ENCODE results near the gene SLC25A47. TPM values are rescaled to one million over a fixed set of nuclear protein-coding genes. Genes with fewer than 3 reads are reported as not detected.

Gene SLC25A47
- total RNA-seq, 1 experiment from 2014 or later, result not detected

DNA sequence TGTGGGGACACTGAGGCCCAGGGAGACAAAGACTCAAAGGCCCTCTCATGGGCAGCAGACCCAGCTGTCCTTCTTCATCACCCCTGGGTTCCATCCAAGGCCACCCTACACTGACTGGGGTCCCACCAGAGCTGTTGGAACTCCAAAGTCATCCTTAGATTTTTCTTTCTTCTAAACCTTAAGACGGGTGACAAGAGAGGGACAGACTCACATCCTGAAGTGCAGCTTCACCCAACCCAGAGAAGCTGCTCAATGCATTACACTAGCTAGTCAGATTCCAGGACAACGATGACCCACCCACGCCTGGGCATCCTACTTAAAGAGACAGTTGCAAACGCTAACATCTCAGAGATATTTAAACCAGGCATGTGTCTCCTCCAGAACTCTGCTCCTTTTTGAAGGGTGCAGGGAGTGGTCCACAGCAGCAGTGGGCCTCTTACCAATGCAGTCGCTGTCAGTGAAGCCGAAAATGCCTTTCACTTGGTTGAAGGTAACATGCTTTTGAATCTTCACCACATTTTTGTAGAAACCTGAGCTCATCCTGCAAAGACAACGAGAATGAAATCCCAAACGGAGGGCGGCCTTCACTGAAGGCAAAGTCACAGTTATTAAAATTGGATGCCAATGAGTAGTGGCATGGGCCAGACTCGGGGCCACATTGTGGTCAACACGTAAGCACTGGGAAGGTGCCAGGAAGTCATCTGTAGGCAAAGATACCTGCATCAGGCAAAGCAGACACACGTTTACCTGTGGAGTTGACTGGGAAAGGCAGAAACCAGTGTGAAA is 23.4 kb downstream of the SLC25A47 start:
- H3K27me3 ChIP-seq (replicated peaks; ENCODE audit: control insufficient read depth, insufficient read depth, low read length), result no peaks in the 10 kb centered on the region
- H3K36me3 ChIP-seq (ENCODE audit: control insufficient read depth, insufficient read depth, low read length), result no peaks in the 10 kb centered on the region; the same call in 1 of the 2 replicates
- H3K4me1 Mint-ChIP-seq (ENCODE audit: low read depth, unreplicated experiment), result no peaks in the 10 kb centered on the region
- no peak overlapping the region for H3K27ac Mint-ChIP-seq (ENCODE audit: unreplicated experiment)
- BruUV-seq (replicated peaks), result no TSS peak
- no peak overlapping the region for H3K4me3 Mint-ChIP-seq (ENCODE audit: unreplicated experiment)
- CTCF ChIA-PET, result no interaction called here
- intact Hi-C loops (cut with micrococcal nuclease; ENCODE audit: unreplicated experiment), result no loop called here
- peaks cover 45% of the 10 kb centered on the region for H3K36me3 Mint-ChIP-seq (ENCODE audit: insufficient read depth, unreplicated experiment)
- no peak overlapping the region for H3K4me3 ChIP-seq (ENCODE audit: low read depth, low read length)
- H3K9me3 Mint-ChIP-seq (ENCODE audit: unreplicated experiment), result no peaks in the 10 kb centered on the region
- DNase-seq, result no peak
- no peak for TF ChIP-seq CTCF (IDR thresholded peaks at IDR 0.05; ENCODE audit: insufficient read depth in 1 of 2, low read depth in 1 of 2, low read length in 1 of 2, severe bottlenecking in 1 of 2, unreplicated experiment in 1 of 2)
- no peaks in the 10 kb centered on the region for H3K27me3 Mint-ChIP-seq (ENCODE audit: insufficient read depth, unreplicated experiment)
- no peaks in the 10 kb centered on the region for H3K9me3 ChIP-seq
- POLR2A ChIA-PET, result no interaction called here
- no peaks in the 10 kb centered on the region for H3K4me1 ChIP-seq

- Mint-ChIP-seq H3K4me3 (ENCODE audit: unreplicated experiment) (no peak overlapping the region), H3K4me1 (ENCODE audit: low read depth, unreplicated experiment) (no peaks in the 10 kb centered on the region), H3K27ac (ENCODE audit: unreplicated experiment) (no peak overlapping the region), H3K36me3 (ENCODE audit: insufficient read depth, unreplicated experiment) (peaks cover 42% of the 10 kb centered on the region), H3K27me3 (ENCODE audit: insufficient read depth, unreplicated experiment) (no peaks in the 10 kb centered on the region), H3K9me3 (ENCODE audit: unreplicated experiment) (no peaks in the 10 kb centered on the region)
- POLR2A ChIA-PET, result no interaction called here
- Histone ChIP-seq H3K27me3 (replicated peaks; ENCODE audit: control insufficient read depth, insufficient read depth, low read length) (no peaks in the 10 kb centered on the region), H3K9me3 (no peaks in the 10 kb centered on the region), H3K4me3 (ENCODE audit: low read depth, low read length) (no peak overlapping the region), H3K4me1 (no peaks in the 10 kb centered on the region), H3K36me3 (ENCODE audit: control insufficient read depth, insufficient read depth, low read length) (no peaks in the 10 kb centered on the region; the same call in 1 of the 2 replicates)
- CTCF ChIA-PET, result no interaction called here
- DNase-seq, result no peak
- TF ChIP-seq CTCF (IDR thresholded peaks at IDR 0.05; ENCODE audit: insufficient read depth in 1 of 2, low read depth in 1 of 2, low read length in 1 of 2, severe bottlenecking in 1 of 2, unreplicated experiment in 1 of 2), result no peak
- intact Hi-C loops (cut with micrococcal nuclease; ENCODE audit: unreplicated experiment), result no loop called here
- BruUV-seq (replicated peaks), result no TSS peak
Measured at GRCh38 chr14:100348253-100348729, 25.2 kb downstream of the SLC25A47 start.

DNA sequence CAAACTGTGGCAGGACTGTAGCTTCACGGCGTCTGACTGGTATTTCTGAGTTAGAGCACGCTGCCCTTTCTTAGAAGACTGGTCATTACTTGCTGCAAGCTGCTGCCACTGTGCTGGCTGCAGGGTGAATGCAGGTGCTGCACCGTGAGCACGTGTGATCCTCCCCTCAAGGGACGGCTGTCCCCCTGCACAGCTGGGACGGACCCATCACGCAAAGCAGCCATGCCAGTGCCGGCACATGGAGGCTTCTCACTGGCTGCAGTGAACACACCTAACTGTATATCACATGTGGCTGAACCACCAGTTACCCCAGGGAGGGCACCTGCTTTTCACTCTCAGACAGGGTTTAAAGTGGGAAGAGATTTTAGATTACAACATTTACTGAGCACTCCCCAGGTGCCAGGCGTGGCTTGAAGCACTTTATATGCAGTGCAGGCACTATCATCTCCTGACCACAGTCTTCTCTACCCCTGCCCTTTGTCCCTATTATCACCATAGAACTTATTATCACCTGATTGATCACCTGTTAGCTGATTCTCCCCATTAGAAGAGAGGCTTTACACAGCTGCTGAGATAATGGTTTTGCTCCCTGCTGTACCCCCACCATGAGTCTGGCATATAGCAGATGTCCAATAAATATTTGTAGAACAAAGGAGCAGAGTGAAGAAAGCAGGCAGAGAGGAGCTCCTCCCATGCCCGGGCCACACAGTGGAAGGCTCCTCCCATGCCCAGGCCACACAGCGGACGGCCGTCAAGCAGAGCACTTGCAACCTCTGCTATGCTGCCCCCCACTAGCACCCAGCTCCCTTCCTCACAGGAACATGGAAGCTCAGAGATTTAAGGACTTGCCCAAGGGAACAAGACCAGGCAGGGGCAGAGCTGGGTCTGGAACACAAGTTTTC is 25.9 kb downstream of the SLC25A47 start:
- no peak overlapping the region for H3K4me3 Mint-ChIP-seq (ENCODE audit: unreplicated experiment)
- BruUV-seq (replicated peaks), result no TSS peak
- no peak overlapping the region for H3K27ac Mint-ChIP-seq (ENCODE audit: unreplicated experiment)
- Histone ChIP-seq H3K9me3 (no peaks in the 10 kb centered on the region), H3K4me3 (ENCODE audit: low read depth, low read length) (no peak overlapping the region), H3K36me3 (ENCODE audit: control insufficient read depth, insufficient read depth, low read length) (peaks cover under 1% of the 10 kb centered on the region), H3K4me1 (no peaks in the 10 kb centered on the region), H3K27me3 (replicated peaks; ENCODE audit: control insufficient read depth, insufficient read depth, low read length) (no peaks in the 10 kb centered on the region)
- TF ChIP-seq CTCF (IDR thresholded peaks at IDR 0.05; ENCODE audit: insufficient read depth in 1 of 2, low read depth in 1 of 2, low read length in 1 of 2, severe bottlenecking in 1 of 2, unreplicated experiment in 1 of 2), result no peak
- ChIA-PET POLR2A (no interaction called here), CTCF (no interaction called here)
- intact Hi-C loops (cut with micrococcal nuclease; ENCODE audit: unreplicated experiment), result no loop called here
- DNase-seq, result no peak
- no peaks in the 10 kb centered on the region for H3K4me1 Mint-ChIP-seq (ENCODE audit: low read depth, unreplicated experiment)
- H3K36me3 Mint-ChIP-seq (ENCODE audit: insufficient read depth, unreplicated experiment), result peaks cover 40% of the 10 kb centered on the region
- H3K9me3 Mint-ChIP-seq (ENCODE audit: unreplicated experiment), result no peaks in the 10 kb centered on the region
- H3K27me3 Mint-ChIP-seq (ENCODE audit: insufficient read depth, unreplicated experiment), result no peaks in the 10 kb centered on the region
